Testis (tissue), 3 donors: ENCODE measurements around the gene HMG20A. TPM values are rescaled to one million over a fixed set of nuclear protein-coding genes. Genes with fewer than 3 reads are reported as not detected.

Source experiments
- DNase-seq: peaks from one replicate; pipeline ENCODE4 v3.0.0-alpha.2; 2019
- H3K27ac ChIP-seq, 2 donors: fragments of 200-600 bp; sonication (generic); one replicate each; pipeline ENCODE4 v1.5.1; 2019
- H3K27me3 ChIP-seq: fragments of 200-600 bp; sonication (generic); one replicate; pipeline ENCODE4 v1.5.1; 2019
- H3K36me3 ChIP-seq: fragments of 200-600 bp; sonication (generic); one replicate; pipeline ENCODE4 v1.5.1; 2017; ENCODE audit warnings: low read depth; ENCODE audit errors: missing control alignments
- H3K4me1 ChIP-seq: fragments of 200-600 bp; sonication (generic); one replicate; pipeline ENCODE4 v1.5.1; 2019
- H3K4me3 ChIP-seq, 2 donors: fragments of 200-600 bp; sonication (generic); one replicate each; pipeline ENCODE4 v1.5.1; 2017 to 2019
- H3K9me3 ChIP-seq: fragments of 200-600 bp; sonication (generic); one replicate; pipeline ENCODE4 v1.5.1; 2017
- CTCF ChIP-seq, 3 experiments: fragments of 450-650 bp in 2 of 3; fragments of 200-600 bp in 1 of 3; sonication (generic) in 1 of 3; IDR thresholded peaks; one replicate each; pipeline ENCODE4 v1.5.1; 2016 to 2019; ENCODE audit warnings: antibody characterized with exemption in 3 of 3, mild to moderate bottlenecking in 2 of 3, moderate library complexity in 1 of 3
- POLR2A ChIP-seq: fragments of 450-650 bp; IDR thresholded peaks from one replicate; pipeline ENCODE4 v1.6.1; 2017; ENCODE audit warnings: antibody characterized with exemption, mild to moderate bottlenecking, moderate library complexity
- WGBS, 2 donors: methylation state at CpG; one replicate each; pipeline ENCODE4 v1.1.5; 2018; 5-methylcytosine and 5-hydroxymethylcytosine counted together
- intact Hi-C: fragments of 100-400 bp; cut with DNase I; formaldehyde crosslinking; loops from one replicate; pipeline ENCODE4 v1.15.1; 2023; ENCODE audit warnings: low total_unique reads
- polyA plus RNA-seq: library from polyadenylated mRNA; stranded (reverse); fragments of 350-450 nt; fragmentation: Illumina TruSeq; extraction: RNeasy Lipid Tissue Mini Kit (QIAGEN cat#74804); gene quantifications from one replicate; pipeline ENCODE4 v1.2.3, GENCODE V29; 2014; ENCODE audit warnings: low read depth, low replicate concordance; ENCODE audit not compliant: insufficient read depth
- total RNA-seq, 2 donors: library from RNA; depleted of rRNA; stranded (reverse); fragments of >200 nt; gene quantifications; one replicate each; pipeline ENCODE4 v1.2.3, GENCODE V29; 2016

The HMG20A gene
- total and polyA plus RNA-seq, 3 donors from 2014 or later, result 44.2 to 87.7 (median 76.9) TPM

- DNase-seq, result no peak
- intact Hi-C loops, result no loop called here
- H3K36me3 ChIP-seq, result no peaks in the 10 kb centered on the region
- TF ChIP-seq POLR2A (no peak), CTCF (IDR thresholded peaks at IDR 0.05) (no peak)
- 51 to 56% methylated on average over 7 to 12 of the region's 12 CpGs for WGBS, 2 donors
- no peaks in the 10 kb centered on the region for H3K9me3 ChIP-seq
- H3K27ac ChIP-seq, result peak overlapping the region in 1 of 2 donors; percentile 36
- H3K27me3 ChIP-seq, result no peaks in the 10 kb centered on the region
- H3K4me3 ChIP-seq, result no peak overlapping the region
- peaks cover 25% of the 10 kb centered on the region for H3K4me1 ChIP-seq
Measured at GRCh38 chr15:77528290-77528967, 107.7 kb downstream of the HMG20A start.

GRCh38 chr15:77528968-77529319, 108.3 kb downstream of the HMG20A start:
- H3K4me3 ChIP-seq, result no peak overlapping the region
- DNase-seq, result peak; percentile 40
- H3K27me3 ChIP-seq, result no peaks in the 10 kb centered on the region
- intact Hi-C loops, result no loop called here
- WGBS, 2 donors, result 29 to 38% methylated on average over 3 to 12 of the region's 12 CpGs
- H3K9me3 ChIP-seq, result no peaks in the 10 kb centered on the region
- no peaks in the 10 kb centered on the region for H3K36me3 ChIP-seq
- peak overlapping the region in 1 of 2 donors; percentile 36 for H3K27ac ChIP-seq
- TF ChIP-seq CTCF (IDR thresholded peaks at IDR 0.05) (no peak), POLR2A (no peak)
- H3K4me1 ChIP-seq, result peaks cover 25% of the 10 kb centered on the region

GRCh38 chr15:77529394-77530159, 108.9 kb downstream of the HMG20A start:
- Histone ChIP-seq H3K4me1 (peaks cover 25% of the 10 kb centered on the region), H3K27ac (no peak overlapping the region), H3K9me3 (no peaks in the 10 kb centered on the region), H3K27me3 (no peaks in the 10 kb centered on the region), H3K36me3 (no peaks in the 10 kb centered on the region), H3K4me3 (no peak overlapping the region)
- no peak for TF ChIP-seq POLR2A
- no peak for TF ChIP-seq CTCF (IDR thresholded peaks at IDR 0.05)
- intact Hi-C loops, result no loop called here
- 86 to 90% methylated on average over 3 to 10 of the region's 10 CpGs for WGBS, 2 donors
- DNase-seq, result no peak

- no peak for DNase-seq
- 89 to 92% methylated on average over 7 of the region's 7 CpGs for WGBS, 2 donors
- Histone ChIP-seq H3K4me1 (peaks cover 25% of the 10 kb centered on the region), H3K4me3 (no peak overlapping the region), H3K36me3 (no peaks in the 10 kb centered on the region), H3K27me3 (no peaks in the 10 kb centered on the region), H3K27ac (no peak overlapping the region), H3K9me3 (no peaks in the 10 kb centered on the region)
- TF ChIP-seq CTCF (IDR thresholded peaks at IDR 0.05), result no peak
- no peak for TF ChIP-seq POLR2A
- intact Hi-C loops, result no loop called here
Measured at GRCh38 chr15:77530576-77530975, 109.9 kb downstream of the HMG20A start.
